Uterus (tissue), 4 donors: Measurements from ENCODE around the gene INPP5A. TPM values are rescaled to one million over a fixed set of nuclear protein-coding genes. Genes with fewer than 3 reads are reported as not detected.

Experiments
- DNase-seq, 2 donors: peaks; one replicate each; pipeline ENCODE4 v3.0.0-alpha.2; 2019 to 2020
- H3K27ac ChIP-seq, 2 donors: fragments of 200-600 bp; sonication (generic); 1 replicate in 1 of 2; 2 replicates in 1 of 2; pipeline ENCODE4 v1.5.1; 2016 to 2018
- H3K27me3 ChIP-seq, 2 donors: fragments of 200-600 bp; sonication (generic); one replicate each; pipeline ENCODE4 v1.5.1; 2018 to 2019; ENCODE audit warnings: control low read depth in 1 of 2
- H3K36me3 ChIP-seq, 2 donors: fragments of 200-600 bp; sonication (generic); one replicate each; pipeline ENCODE4 v1.5.1; 2019; ENCODE audit warnings: control low read depth in 1 of 2
- H3K4me1 ChIP-seq, 2 donors: fragments of 200-600 bp; sonication (generic); one replicate each; pipeline ENCODE4 v1.5.1; 2018 to 2019; ENCODE audit warnings: control low read depth in 1 of 2
- H3K4me3 ChIP-seq, 2 donors: fragments of 200-600 bp; sonication (generic); 1 replicate in 1 of 2; 2 replicates in 1 of 2; pipeline ENCODE4 v1.5.1; 2018 to 2019; ENCODE audit warnings: mild to moderate bottlenecking in 1 of 2
- H3K9me3 ChIP-seq, 2 donors: fragments of 200-600 bp; sonication (generic); one replicate each; pipeline ENCODE4 v1.5.1; 2019; ENCODE audit warnings: control low read depth in 1 of 2
- POLR2A ChIP-seq, 2 donors: fragments of 450-650 bp; IDR thresholded peaks; one replicate each; pipeline ENCODE4 v1.6.1; 2016; ENCODE audit warnings: antibody characterized with exemption in 2 of 2, mild to moderate bottlenecking in 1 of 2, moderate library complexity in 1 of 2
- intact Hi-C: fragments of 100-400 bp; cut with DNase I; formaldehyde crosslinking; loops from one replicate; pipeline ENCODE4 v1.15.1; 2023; ENCODE audit warnings: low total_unique reads
- total RNA-seq, 4 donors: library from RNA; depleted of rRNA in 3 of 4; stranded (reverse); fragments of >200 nt in 3 of 4; gene quantifications; one replicate each; pipeline versions ENCODE4 v1.1.0 to v1.2.4, GENCODE V29; 2014 to 2023
- TF ChIP-seq, protein P1 (sequence below), 4 experiments: fragments of 200-600 bp in 2 of 4; fragments of 450-650 bp in 2 of 4; sonication (generic) in 2 of 4; IDR thresholded peaks; one replicate each; pipeline ENCODE4 v1.5.1; 2016 to 2019; ENCODE audit warnings: antibody characterized with exemption in 4 of 4, mild to moderate bottlenecking in 2 of 4, moderate library complexity in 1 of 4
- donor health status: DM: yes; HTN: yes; CAD: no.

The INPP5A gene
- total RNA-seq, 4 donors from 2014 or later: 22.5 to 160 (median 93.2) TPM

DNA sequence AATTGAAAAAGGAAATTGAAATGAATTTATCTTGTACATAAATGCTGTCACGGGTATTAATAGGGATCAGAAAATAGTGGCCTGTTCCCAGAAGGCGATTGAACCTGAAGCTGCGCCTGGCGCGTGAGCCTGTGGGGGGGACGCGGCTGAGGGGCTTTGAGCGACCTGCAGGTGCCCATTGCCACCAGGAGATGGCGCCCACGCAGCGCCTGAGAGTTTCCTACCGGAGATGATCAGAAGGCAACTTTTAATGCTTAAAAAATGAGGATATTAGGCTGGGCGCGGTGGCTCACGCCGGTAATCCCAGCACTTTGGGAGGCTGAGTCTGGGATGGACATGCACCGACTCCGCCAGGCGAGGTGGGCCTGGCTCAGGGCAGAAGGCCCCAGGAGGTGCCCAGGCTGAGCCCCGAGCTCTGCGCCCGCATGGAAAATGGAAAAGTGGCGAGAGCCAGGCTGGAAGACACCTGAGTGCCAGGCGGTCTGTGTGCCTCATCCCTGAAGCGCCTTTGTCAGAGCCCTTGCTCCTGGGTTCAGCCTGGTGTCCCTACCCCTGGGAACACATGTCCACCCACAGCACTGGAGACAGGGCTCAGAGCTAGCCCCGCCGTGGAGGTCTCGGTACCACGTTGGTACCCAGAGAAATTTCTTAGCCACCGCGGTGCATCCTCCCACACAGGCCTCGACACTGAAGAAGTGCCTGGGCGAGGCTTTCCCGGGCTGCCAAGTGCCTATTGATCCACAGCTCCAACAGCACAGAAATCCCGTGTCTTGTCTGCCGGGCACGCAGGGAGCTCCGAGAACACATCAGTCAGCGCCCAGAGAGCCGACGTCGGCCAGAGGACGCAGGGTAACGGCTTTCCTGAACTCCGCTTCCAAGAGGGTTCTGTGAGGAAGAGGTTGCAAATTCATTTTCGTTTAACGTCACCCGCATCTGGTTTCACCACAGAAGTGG lies 117.4 kb downstream of the INPP5A start:
- peak; percentile 45 to 59 for DNase-seq
- H3K36me3 ChIP-seq: no peaks in the 10 kb centered on the region

DNA sequence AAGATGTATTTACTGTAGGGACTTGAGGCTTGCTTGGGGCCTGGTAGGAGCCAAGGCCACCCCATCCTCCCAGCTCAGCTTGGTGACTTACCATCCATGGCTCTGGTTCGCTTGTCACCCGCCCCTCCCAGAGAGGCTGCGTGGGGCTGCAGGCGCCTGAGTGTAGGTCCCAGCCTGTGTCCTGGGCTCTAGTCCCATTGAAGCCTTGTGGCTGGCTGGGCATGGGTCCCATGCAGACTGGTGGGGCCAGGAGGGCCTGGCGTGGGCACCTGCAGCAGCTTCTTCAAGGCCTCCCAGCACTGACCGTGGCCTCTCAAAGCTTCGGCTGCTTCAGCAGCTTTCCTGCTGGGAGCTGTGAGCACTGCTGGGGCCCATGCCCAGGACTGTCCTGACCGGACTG lies 118.1 kb downstream of the INPP5A start:
- no peak for TF ChIP-seq POLR2A (IDR thresholded peaks at IDR 0.05)
- TF ChIP-seq, protein P1, sequence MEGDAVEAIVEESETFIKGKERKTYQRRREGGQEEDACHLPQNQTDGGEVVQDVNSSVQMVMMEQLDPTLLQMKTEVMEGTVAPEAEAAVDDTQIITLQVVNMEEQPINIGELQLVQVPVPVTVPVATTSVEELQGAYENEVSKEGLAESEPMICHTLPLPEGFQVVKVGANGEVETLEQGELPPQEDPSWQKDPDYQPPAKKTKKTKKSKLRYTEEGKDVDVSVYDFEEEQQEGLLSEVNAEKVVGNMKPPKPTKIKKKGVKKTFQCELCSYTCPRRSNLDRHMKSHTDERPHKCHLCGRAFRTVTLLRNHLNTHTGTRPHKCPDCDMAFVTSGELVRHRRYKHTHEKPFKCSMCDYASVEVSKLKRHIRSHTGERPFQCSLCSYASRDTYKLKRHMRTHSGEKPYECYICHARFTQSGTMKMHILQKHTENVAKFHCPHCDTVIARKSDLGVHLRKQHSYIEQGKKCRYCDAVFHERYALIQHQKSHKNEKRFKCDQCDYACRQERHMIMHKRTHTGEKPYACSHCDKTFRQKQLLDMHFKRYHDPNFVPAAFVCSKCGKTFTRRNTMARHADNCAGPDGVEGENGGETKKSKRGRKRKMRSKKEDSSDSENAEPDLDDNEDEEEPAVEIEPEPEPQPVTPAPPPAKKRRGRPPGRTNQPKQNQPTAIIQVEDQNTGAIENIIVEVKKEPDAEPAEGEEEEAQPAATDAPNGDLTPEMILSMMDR (IDR thresholded peaks at IDR 0.05): no peak
- Histone ChIP-seq H3K27me3 (no peaks in the 10 kb centered on the region), H3K36me3 (no peaks in the 10 kb centered on the region), H3K27ac (no peak overlapping the region), H3K9me3 (no peaks in the 10 kb centered on the region), H3K4me3 (no peak overlapping the region), H3K4me1 (no peaks in the 10 kb centered on the region)
- DNase-seq: no peak
- intact Hi-C loops: no loop called here

More for the DNA sequence above, 117.4 kb downstream of the INPP5A start:
- Histone ChIP-seq H3K4me1 (no peaks in the 10 kb centered on the region), H3K9me3 (no peaks in the 10 kb centered on the region), H3K4me3 (no peak overlapping the region), H3K27ac (no peak overlapping the region), H3K27me3 (no peaks in the 10 kb centered on the region)
- intact Hi-C loops: no loop called here
- TF ChIP-seq, protein P1 (IDR thresholded peaks at IDR 0.05): peak; percentile 73 to 86 (median 74)
- TF ChIP-seq POLR2A (IDR thresholded peaks at IDR 0.05): no peak

DNA sequence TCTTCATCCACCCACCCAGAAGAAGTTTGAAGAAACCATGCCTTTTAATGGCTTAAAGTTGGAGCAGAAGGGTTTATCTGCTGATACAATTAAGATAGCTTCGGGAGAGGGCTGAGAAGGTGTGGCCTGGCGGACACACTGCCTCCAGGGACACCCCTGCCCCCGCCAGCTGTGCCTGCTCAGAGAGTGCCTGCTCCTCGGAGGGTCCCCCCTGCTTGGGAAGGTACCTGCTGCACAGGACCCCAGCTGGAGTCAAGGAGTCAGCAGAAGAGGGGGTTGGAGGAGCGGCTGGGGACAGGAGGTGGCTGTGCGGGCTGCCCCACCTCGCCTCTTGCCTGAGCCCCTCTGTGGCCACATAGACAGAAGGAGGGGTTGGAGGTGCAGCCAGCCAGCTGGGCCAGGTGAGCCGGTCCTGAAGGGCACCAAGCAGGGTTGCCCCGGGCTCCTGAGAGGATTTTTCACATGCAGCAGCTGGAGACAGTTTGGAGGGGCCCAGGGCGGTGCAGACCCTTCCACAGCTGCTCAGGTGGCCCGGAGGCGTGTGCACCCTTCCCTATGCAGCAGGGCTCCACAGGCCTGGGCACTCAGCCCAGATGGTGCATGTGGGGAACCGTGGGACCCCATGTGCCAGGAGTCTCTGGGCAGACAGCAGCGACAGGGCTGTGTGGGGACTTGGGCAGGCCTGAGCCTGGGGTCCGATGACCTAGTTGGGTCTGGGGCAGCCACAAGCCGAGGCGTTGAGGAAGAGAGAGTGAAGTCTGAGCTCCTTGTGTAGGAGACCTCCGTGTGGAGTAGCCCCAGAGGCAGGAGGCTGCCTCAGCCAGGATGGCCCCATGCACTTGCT lies 118.9 kb downstream of the INPP5A start:
- TF ChIP-seq, protein P1 (IDR thresholded peaks at IDR 0.05): no peak
- TF ChIP-seq POLR2A (IDR thresholded peaks at IDR 0.05): no peak
- no peaks in the 10 kb centered on the region for H3K36me3 ChIP-seq
- intact Hi-C loops: no loop called here
- H3K4me3 ChIP-seq: no peak overlapping the region
- H3K9me3 ChIP-seq: no peaks in the 10 kb centered on the region
- no peaks in the 10 kb centered on the region for H3K27me3 ChIP-seq
- H3K4me1 ChIP-seq: no peaks in the 10 kb centered on the region
- H3K27ac ChIP-seq: no peak overlapping the region
- DNase-seq: no peak

DNA sequence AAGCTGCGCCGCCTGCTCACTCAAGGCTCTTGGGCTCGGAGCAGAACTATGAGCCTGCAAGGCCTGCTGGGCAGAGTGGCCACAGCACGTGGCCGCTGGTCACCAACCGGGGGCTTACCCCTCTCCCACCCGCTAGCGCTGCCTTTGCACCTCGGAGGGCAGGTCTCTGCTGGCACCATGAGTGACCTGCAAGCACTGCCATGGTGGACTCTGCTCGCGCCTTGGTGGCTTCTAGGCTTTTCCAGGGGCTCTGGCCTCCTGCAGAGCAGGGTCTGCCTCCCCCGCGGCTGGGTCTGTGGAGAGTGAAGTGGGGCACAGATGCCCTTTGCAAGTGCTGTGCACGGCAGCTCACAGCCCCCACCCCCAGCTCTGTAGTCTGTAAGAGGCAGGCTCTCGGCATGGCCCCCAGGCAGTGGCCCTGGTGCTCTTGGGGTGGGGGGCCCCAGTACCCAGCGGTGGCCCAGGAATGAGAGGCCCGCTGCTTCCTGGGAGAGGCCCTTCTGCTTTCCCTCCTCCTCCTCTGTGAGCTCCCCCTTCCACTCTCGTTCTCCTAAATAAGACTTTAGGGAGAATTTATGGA lies 119.6 kb downstream of the INPP5A start:
- no peak overlapping the region for H3K4me3 ChIP-seq
- no peaks in the 10 kb centered on the region for H3K36me3 ChIP-seq
- TF ChIP-seq POLR2A (IDR thresholded peaks at IDR 0.05): no peak
- TF ChIP-seq, protein P1 (IDR thresholded peaks at IDR 0.05): no peak
- intact Hi-C loops: no loop called here
- H3K27ac ChIP-seq: no peak overlapping the region
- no peaks in the 10 kb centered on the region for H3K9me3 ChIP-seq
- H3K27me3 ChIP-seq: no peaks in the 10 kb centered on the region
- no peak for DNase-seq
- H3K4me1 ChIP-seq: no peaks in the 10 kb centered on the region
